SK-N-SH treated with all-trans-retinoic acid at 6 μM for 48 hours (cell line): Measurements from ENCODE around the gene ZC3H13.

ENCODE experiments used
- CREB5 ChIP-seq: fragments of 250-450 bp; sonication (Bioruptor Pico); IDR thresholded peaks from 2 replicates; pipeline ENCODE4 v1.5.1; 2020; ENCODE audit warnings: low read depth, mild to moderate bottlenecking, moderate library complexity
- ISL1 ChIP-seq: fragments of 250-450 bp; sonication (Bioruptor Pico); IDR thresholded peaks from 2 replicates; pipeline ENCODE4 v2.1.2; 2022; ENCODE audit warnings: mild to moderate bottlenecking, moderate library complexity
- PATZ1 ChIP-seq: fragments of 250-450 bp; sonication (Bioruptor Pico); IDR thresholded peaks from 2 replicates; pipeline ENCODE4 v1.8.0; 2020; ENCODE audit warnings: mild to moderate bottlenecking, moderate library complexity, borderline replicate concordance
- POU6F1 ChIP-seq: fragments of 250-450 bp; sonication (Bioruptor Pico); IDR thresholded peaks from 2 replicates; pipeline ENCODE4 v1.8.0; 2021; ENCODE audit warnings: low read depth, mild to moderate bottlenecking, moderate library complexity, borderline replicate concordance
- RARB ChIP-seq: fragments of 250-450 bp; sonication (Bioruptor Pico); IDR thresholded peaks from 2 replicates; pipeline ENCODE4 v1.8.0; 2021; ENCODE audit warnings: mild to moderate bottlenecking, moderate library complexity
- SNAI2 ChIP-seq: fragments of 250-450 bp; sonication (Bioruptor Pico); IDR thresholded peaks from 2 replicates; pipeline ENCODE4 v1.5.0; 2020; ENCODE audit warnings: mild to moderate bottlenecking, moderate library complexity
- ZNF8 ChIP-seq: fragments of 450-650 bp; formaldehyde crosslinking; IDR thresholded peaks from 2 replicates; pipeline ENCODE4 v1.5.0; 2020; ENCODE audit warnings: mild to moderate bottlenecking, moderate library complexity

GRCh38 chr13:46025157-46025556, 27.4 kb downstream of the ZC3H13 start:
- TF ChIP-seq POU6F1 (no peak), PATZ1 (no peak), RARB (CRISPR knock-in tag) (no peak), CREB5 (no peak), ISL1 (CRISPR knock-in tag) (no peak), ZNF8 (no peak), SNAI2 (CRISPR knock-in tag) (no peak)
